Gastroesophageal sphincter (tissue), 3 donors: ENCODE results near the gene IRF6.

Experiments used
- CTCF ChIP-seq, 4 experiments: fragments of 200-600 bp in 2 of 4; fragments of 450-650 bp in 2 of 4; sonication (generic) in 1 of 4; IDR thresholded peaks; one replicate each; pipeline ENCODE4 v1.5.1; 2017 to 2019; ENCODE audit warnings: antibody characterized with exemption in 4 of 4, mild to moderate bottlenecking in 2 of 4, moderate library complexity in 2 of 4
- POLR2AphosphoS5 ChIP-seq: sonication (generic); formaldehyde crosslinking; IDR thresholded peaks from one replicate; pipeline ENCODE4 v1.6.1; 2017; ENCODE audit warnings: antibody characterized with exemption

- no peak for TF ChIP-seq CTCF (IDR thresholded peaks at IDR 0.05)
- no peak for TF ChIP-seq POLR2AphosphoS5
These were observed 27.8 kb downstream of the IRF6 start for GRCh38 chr1:209778102-209778501.
